H1 (cell line): ENCODE measurements around the gene LAMTOR5. TPM values are rescaled to one million over a fixed set of nuclear protein-coding genes. Genes with fewer than 3 reads are reported as not detected.

Source experiments
- HDAC2 ChIP-seq, 2 experiments: fragments of 300-600 bp in 1 of 2; sonication (generic) in 1 of 2; IDR thresholded peaks; 2 replicates each; pipeline ENCODE4 v1.6.1; 2011 to 2012; ENCODE audit warnings: low read depth in 2 of 2, low read length in 2 of 2, mild to moderate bottlenecking in 2 of 2, moderate library complexity in 2 of 2, borderline replicate concordance in 1 of 2, inconsistent platforms in 1 of 2
- KDM4A ChIP-seq: IDR thresholded peaks from one replicate; pipeline ENCODE4 v1.7.1; 2012; ENCODE audit warnings: low read depth, mild to moderate bottlenecking, moderate library complexity, low read length, inconsistent platforms; ENCODE audit not compliant: severe bottlenecking
- RAD21 ChIP-seq, 2 experiments: IDR thresholded peaks in 1 of 2; conservative IDR thresholded peaks in 1 of 2; 2 replicates each; pipeline ENCODE4 v1.6.1; 2011; ENCODE audit warnings: low read depth in 2 of 2, low read length in 2 of 2, improper control_type of control experiment in 1 of 2, inconsistent platforms in 1 of 2, mild to moderate bottlenecking in 1 of 2, moderate library complexity in 1 of 2
- polyA plus RNA-seq, 7 experiments: library from polyadenylated mRNA; depleted of rRNA in 3 of 7; stranded (reverse) in 5 of 7; unstranded in 2 of 7; fragments of >200 nt in 5 of 7; fragments of 200-250 nt in 2 of 7; gene quantifications; 1 replicate in 5 of 7; 2 replicates in 1 of 7; 4 replicates in 1 of 7; pipeline versions ENCODE4 v1.2.1 to v1.2.3, GENCODE V29; 2011 to 2013; ENCODE audit warnings: missing spikeins in 2 of 7, mixed read lengths in 2 of 7
- total RNA-seq: library from RNA; stranded (reverse); fragmentation: NEBNext Ultra II Directional; extraction: Animal tissue kit (Norgen Biotek cat#: 25700); gene quantifications from 2 replicates; pipeline ENCODE4 v1.2.1, GENCODE V29; 2021
- TF ChIP-seq, protein P1 (sequence below): IDR thresholded peaks from 2 replicates; pipeline ENCODE4 v1.6.1; 2011; ENCODE audit warnings: low read depth, mild to moderate bottlenecking, low read length; ENCODE audit not compliant: insufficient read depth

LAMTOR5 gene
- total and polyA plus RNA-seq, 2 of the 8 experiments (the other 6 are each of a cell fraction or from before 2014, with no cell fraction given), result 84.4 to 297 TPM

DNA sequence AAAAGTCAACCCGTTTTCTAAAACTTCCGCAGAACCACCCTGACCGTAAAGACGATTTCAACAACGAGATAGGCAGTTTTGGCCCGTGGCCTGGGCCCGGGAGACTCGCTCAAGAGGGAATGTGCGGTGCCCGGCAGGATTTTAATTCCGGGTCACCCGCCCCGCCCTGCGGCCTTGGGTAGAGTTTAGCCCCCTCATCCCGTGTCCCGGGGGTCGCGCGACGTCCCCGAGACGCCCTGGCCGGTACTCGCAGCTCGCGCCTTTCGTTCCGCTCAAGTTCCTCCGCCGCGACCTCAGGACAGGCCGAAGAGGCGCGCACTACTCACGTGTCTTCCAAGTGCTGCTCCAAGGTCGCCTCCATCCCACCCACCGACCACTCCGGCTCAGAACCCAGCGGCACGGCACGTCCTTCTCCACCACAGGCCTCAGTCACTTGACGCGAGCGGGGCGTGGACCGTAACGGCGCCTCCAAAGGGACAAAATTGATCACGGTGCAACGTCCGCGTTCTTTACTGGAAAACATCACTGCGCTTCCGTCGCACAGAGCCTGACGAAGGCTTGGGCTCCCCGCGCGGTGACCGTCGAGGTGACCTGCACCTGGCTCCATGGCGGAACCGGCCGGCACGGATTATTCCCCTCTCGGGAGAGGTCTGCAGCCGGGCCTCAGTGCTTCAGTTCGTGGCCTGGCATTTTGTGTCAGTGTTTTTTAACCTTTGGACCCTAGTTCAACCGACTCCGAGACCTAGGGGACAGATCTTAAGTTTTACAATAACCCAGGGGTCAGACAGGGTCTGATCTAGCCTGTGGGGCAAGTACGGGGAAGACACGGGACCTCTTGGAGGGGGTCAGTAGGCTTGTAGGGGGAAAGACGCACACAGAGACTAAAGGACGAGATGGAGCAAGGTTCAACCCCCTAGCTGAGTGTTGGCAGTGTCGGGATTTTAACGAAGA, at the start of gene LAMTOR5 (continued):
- TF ChIP-seq, protein P1, sequence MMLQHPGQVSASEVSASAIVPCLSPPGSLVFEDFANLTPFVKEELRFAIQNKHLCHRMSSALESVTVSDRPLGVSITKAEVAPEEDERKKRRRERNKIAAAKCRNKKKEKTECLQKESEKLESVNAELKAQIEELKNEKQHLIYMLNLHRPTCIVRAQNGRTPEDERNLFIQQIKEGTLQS, result peak; percentile 84; the same call in 1 of the 2 replicates
- peak in 1 of 2 experiments; percentile 93; a peak in 1 of 4 replicates for TF ChIP-seq HDAC2 (IDR thresholded peaks at IDR 0.05; ENCODE audit: borderline replicate concordance in 1 of 2, low read depth in 2 of 2, low read length in 2 of 2)
- peak; percentile 99 for TF ChIP-seq KDM4A
- TF ChIP-seq RAD21 (IDR thresholded peaks at IDR 0.05 in 1 of 2, conservative IDR thresholded peaks at IDR 0.05 in 1 of 2; ENCODE audit: low read depth in 2 of 2, low read length in 2 of 2), result 0 out of 4 replicates have a peak, but pooled peaks of 1 of the 2 experiments have one; percentile 0
